Endometrium (tissue), 2 donors: ENCODE data around the gene LAMB3.

Experiments
- FAIRE-seq: peaks from 2 replicates; lab custom pipeline; 2012; peaks lifted over from hg19 to GRCh38; lab: Jason Lieb, UNC
- donor health status: control.
- donor health status: control.

LAMB3 gene

DNA sequence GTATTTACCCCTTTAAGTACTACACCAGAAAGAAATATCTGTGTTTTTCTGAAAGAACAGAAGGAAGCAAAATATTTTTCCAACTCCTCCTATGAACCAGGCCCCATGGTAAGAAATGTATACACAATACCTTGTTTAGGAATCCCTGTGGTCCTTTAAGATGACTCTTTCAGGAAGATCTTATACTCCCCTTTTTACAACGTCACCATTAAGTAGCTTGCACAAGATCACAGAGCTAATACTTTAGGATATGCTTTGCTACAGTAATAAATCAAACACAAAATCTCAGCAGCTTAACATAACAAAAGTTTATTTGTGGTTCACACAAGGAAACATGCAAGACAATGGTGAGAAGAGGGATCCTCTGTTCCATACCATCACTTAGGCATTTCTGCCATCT, 8.8 kb upstream of the LAMB3 start:
- FAIRE-seq = no peak

DNA sequence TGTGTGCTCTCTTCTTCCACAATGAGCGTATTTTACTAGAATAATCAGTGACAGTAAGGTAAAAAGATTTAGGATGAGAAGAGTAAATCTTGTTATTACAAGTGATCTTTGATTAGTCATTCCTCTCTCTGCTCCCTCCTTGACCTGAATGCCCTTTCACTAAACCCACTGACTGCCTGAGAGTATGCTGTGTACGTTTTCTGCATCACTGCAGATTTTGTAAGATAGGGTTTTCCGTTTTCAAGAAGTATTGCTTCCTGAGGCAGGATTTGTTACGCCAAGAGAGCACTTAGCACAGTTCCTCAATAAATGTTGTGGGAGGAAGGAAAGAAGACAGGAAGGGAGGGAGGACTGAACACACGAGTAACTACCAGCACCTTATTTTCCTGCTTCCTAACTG, 7.7 kb upstream of the LAMB3 start:
- no peak for FAIRE-seq

DNA sequence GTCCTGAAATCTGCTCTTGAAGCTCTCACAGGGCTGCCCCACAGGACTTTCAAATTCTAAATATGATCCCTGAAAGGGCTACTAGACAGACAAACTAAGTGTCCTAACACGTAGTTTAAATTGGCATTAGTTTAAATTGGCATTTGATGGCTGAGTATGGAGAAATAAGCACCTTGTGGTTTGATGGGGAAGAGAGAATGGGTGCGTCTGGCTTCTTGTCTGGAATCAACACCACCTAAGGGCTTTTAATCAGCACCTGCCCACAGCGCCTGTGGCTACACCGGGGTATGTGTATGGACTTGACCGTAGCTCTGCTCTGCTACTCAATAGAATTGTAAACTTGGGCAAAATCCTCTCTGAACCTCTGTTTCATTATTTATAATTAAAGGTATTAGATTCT, 5.7 kb upstream of the LAMB3 start:
- no peak for FAIRE-seq

DNA sequence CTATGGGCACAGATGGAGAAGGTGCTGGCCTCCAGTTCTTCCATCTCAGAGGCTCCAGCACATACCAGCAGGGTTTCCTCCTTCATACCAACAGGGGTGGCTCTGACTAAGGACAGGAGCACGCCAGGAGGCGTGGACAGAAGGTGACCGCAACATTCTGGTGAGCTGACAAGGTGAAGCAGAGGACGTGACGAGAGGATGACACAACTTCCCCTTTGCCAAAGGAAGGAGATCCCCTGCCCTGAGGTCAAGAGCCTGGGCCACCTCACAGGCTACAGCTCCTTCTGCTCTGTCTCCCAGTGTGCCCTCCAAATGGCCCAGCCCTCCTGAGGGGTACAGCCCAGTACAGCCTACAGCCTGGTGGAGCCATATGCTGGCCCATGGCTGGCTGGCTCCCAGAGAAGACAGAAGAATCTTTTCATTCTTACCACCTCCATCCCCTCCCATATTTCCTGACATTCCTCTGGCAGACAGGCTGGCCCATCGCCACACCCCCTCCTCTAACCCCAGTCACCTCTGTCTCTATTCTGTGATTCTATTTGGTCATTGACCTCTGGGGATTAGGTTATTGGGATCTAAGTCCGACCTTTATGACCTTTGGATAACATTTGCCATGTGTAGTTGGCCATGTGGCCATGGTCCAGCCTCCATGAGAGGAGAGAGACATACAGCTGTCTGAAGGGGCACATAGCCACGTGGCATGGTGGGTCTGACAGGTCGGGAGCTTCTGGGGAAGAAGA, 5.1 kb upstream of the LAMB3 start:
- no peak for FAIRE-seq

DNA sequence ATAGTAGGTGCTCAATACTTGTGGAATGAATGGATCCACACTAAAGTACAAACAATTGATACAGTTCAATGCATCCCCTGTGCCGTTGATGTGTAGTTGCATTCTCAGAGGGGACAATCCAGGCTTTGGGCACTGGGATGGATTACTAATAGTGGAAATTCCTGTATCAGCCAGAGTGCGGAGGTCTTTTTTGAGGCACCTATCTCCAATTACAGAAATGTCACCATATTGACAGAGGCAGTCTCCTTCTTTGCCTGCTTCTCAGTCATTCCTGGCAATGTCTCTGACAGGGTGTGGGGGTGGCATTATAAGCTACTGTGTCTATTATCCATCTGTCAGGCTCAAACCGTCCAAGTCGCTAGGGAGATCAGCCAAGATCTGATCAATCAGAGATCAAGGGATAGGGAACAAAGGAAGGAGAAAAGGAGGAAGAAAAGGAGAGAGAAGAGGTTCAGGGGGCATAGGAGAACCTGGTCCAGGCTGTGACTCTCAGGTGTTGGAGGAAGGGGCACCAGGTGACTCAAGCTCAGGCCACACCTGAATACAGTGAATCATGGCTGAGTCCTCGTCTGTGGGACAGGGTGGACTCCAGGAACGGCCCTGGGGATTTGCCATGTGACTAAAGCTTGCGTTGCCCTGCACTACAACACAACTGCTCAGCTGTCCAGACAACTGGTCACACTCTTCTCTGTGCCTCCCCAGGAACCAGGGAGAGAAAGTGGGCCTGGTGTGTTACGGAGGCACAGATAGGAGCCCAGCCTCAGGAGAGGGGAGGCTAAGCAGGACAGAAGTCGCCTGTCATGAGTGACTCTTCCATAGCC, 3.4 kb upstream of the LAMB3 start:
- FAIRE-seq = no peak

DNA sequence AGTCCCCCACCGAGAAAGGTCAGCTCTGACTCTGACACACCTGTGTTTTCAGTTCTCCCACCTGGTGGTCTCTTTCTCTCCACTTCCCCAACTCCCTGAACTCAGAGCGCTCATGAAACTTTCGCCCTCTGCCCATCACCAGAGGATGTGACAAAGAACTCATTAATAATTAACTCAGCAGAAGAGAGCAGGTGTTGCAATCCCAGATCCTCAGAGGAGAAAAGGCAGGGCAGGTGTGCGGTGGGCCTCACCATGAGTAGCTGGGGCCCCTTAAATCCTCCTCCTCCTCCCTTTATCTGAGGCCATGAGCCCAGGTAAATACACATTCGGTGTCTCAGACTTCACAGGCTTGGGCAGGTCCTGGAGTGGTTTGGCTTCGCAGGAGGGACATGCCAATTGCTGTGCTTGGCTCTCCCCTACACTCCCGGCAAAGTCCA, 1.7 kb upstream of the LAMB3 start:
- no peak for FAIRE-seq

DNA sequence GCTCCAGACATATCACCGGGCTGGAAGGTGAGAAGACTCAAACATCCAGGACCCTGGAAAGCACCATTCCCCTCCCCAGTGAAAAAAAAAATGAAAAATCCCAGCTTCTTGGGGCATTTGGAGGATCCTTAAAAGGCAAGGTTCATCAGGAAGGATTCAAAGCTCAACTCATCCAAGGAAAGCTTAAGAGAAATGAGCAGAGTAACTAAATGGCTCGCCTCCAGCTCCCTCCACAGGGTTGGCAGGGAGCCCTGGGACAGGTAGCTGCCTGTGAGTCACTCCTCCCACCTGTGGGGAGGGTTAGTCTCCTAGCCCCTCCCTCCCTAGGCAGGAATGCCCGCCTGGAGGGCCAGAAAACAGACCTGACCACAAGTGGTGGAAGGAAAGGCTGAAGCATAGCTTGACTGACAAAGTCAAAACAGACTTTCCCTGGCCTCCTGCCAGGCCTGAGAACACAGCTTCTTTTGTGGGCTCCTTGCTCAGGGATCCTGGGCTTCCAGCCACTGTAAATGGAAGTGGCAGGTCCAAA, 712 bp upstream of the LAMB3 start:
- no peak for FAIRE-seq

DNA sequence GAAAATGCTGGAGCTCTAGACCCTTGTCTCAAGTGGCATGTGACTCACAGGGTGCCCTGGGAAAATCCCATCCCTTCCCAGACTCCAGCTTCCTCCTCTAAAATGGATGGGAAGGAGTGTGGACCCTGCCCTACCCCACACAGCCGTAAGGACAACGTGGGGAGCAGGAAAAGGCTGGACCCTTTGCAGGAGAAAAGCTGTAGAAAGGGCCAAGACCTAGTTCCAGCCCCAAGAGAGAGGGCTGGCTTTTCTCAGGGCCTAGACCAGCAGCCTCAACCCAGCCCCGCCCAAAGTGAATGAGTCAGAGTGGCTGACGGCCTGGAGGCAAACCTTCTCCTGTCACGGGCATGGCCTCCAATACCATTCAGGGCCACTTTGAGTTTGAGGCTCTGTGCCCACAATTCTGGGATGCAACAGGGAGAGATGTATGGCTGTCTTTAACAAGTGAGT, 1.1 kb downstream of the LAMB3 start:
- no peak for FAIRE-seq

DNA sequence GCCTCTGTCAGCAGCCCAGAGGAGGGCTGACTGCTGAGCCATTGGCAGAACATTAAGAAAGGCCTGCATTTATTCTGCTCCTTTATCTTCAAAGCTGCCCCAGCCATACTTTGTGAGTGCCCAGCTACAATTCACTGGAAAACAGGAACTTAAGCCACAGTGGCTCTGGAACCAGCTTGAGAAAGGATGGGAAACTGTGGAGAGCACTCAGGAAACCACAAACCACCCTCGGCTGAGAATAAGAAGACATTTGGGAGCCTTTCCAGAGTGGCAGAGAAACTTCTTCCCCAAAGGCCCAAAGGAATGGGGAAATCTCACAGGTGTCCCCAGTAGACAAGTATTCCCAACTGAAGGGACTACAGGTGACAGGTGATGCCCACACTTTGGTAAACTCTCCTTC, 1.8 kb downstream of the LAMB3 start:
- no peak for FAIRE-seq

DNA sequence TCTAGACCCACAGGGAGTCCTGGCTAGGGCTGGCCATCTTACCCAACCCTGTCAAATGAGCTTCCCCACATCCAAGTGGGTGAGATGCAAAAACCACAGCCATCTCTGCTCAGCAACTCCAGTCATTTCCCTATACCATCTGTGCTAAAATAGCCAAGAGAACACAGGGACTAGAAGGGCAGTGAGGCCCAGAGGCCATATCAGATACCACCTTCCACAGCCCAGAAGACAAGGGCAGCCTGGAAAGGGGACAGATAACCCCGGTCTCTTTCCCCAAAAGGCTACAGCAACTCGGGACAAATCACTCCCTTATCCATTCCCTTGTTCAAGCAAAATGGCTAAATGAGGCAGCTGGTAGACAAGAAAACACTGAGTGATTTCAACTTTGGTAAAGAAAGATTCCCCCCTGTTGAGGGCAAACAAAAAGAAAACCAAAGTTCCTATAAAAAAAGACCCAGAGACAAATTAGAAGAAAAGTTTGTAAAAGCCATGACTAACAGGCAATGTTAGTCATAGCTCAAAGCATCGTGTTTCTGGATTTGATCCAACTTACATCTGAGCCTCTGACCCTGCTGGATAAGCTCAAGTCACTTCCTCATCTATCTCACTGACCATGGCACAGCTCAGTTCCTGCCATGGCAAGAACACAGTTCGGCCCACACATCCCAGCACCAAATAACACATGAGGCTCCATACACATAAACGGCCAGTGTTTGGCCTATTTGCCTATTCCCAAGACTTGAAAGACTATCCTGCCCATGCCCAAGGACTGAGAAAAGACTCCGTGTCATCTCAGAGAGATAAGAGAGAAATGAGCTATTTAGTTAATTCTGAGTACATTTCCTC, 3.1 kb downstream of the LAMB3 start:
- FAIRE-seq = no peak

DNA sequence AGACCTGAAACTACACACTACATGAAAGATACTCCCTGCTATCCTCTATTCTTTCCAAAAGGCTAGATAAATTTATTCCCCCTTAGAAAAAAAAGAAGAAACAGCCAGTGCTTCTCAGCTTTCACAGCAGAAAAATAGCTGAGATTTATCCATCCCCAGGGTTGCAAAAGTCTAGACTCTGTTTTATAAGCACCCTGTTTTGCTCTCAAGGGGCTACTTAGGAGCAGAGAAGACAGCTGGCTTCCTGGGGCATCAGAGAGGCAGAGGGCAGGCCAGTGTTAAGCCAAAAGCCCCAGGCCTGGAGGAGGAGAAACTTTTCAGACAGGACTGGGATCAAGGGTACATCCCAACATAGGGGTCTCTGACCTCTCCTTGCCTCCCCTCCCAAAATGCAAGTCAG, 3.9 kb downstream of the LAMB3 start:
- no peak for FAIRE-seq

DNA sequence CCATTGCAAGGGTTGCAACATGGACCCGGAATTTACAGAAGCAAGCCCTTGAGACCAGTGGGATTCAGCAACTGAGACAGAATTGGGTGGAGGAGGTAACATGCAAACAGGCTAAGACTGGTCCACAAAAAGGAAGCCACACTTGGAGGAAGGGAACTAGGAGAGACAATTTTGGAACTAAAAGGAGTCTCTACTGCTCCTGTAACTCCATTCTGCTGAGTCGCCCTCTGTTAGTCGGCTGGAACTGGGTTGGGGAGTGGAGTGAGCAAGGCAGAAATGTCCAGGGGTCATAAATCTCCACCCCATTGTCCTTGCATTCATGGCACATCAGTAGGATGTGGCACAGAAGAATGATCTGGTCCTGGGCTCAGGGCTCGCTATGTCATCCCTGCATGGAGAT, 5.1 kb downstream of the LAMB3 start:
- FAIRE-seq = no peak

DNA sequence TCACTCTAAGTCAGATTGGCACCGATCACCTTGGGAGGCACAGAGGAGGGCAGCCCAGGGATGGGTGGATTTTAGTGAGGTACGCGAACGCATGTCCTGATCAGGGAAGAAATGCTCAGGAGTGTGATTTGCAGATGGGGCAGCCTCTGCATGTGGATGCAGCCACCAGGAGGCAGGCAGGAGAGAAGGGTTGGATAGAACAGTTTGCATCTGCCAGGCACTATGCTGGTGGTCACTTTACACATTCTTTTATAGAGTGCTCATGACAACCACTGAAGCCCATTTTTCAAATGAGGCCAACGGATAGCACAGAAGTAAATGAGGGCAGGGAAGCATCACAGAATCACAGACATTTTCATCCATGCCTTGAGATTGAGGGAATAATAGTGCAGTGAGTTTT, 5.7 kb downstream of the LAMB3 start:
- no peak for FAIRE-seq

DNA sequence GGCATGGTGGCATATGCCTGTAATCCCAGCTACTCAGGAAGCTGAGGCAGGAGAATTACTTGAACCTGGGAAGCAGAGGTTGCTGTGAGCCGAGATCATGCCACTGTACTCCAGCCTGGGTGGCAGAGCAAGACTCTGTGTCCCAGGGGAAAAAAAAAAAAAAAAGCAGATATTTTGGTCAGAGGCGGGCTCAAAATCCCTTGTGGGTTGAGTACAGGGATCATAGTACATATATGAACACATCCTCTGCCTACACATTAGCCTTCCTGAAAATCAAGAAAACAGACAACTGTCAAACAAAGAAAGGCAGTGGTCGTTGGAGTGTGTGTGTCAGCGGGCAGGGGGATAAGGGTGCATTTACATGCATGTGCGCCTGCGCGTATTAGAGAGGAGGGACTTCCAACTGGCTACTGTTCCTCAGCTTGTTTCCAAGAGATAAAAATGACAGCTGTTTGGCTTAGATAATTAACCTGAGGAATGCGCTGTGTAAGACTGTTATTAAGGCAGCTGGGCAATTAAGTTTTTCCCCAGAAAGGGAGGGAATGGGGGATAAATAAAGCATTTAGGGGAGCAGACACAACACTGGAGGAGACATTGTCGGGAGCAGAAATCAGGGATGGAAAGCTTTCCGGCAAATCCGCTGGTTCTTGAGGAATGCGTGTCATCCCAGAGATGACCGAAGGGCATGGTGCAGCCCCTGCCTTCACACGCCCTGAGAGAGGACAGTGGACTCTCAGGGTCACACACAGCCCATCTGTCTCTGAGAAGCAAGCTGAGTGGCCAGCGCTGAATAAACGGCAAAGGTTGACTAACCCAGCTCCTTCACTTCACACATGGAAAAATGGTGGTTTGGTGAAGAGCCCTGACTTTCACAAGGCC, 6.4 kb downstream of the LAMB3 start:
- no peak for FAIRE-seq

DNA sequence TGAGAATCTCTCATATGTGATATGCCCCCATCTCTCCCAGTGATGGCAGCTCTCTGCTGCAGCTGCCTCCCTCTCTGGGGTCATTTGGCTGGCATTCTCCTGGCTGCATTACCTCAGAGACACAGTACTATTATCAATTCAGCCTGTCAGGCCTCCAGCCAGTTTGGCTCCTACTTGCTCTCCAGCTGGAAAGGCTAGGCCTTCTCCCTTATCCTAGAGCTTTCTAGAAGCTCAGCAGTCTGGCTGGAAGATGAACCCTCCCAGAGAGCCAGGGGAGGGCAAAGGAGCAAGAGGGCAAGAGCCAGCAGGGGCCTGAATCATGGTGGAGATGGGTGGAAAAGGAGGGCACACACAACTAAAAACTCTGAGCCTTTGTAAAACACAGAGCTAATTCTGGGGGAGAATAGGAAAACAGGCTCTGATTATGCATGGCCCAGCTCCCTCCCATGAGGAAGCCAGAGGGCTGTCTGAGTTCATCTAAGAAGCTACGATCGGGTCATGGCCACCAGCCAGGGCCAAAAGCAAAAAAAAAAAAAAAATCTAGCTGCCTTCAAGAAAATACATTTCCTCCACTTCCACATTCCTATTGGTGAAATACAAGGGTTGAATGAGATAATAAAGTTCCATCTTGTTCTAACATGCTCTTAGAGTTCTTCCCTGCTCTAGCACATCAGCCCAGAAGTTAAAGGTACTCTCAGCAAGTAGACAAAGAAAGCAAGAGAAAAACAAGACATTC, 8.8 kb downstream of the LAMB3 start:
- no peak for FAIRE-seq

DNA sequence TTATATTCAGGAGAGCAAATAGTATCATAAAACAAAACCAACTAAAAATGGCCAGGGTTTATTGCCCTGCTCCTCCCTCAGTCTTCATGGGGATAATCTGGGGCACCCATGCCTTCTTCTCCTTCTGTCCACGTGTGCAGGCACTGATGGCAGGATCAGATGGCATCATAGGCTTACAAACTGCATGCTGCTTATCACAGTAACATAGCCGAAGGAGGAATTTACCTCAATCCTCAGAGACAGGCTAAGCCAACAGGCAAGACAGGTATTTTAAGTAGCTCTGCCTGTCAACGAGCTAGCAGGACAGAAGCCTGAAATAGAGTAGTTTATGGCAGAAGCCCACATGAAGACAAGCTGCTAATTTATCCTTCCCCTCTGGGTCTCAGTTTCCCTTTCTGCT, 9.4 kb downstream of the LAMB3 start:
- no peak for FAIRE-seq

DNA sequence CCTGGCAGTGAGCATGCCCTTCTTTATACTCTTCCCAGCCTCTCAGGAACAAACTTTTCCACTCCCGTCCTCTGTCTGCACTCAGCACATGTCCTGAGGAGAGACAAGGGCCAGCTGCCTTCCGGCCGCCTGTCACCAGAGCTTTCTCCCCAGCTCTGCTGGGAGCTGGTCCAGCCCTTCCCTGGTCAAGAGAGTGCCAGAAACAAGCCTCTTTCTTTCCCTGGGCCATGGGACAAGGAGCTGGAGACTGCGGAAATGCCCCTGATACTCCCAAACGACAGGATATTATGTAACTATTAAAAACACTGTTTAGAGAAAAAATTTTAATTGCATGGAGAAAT, 10.4 kb downstream of the LAMB3 start:
- FAIRE-seq = no peak

DNA sequence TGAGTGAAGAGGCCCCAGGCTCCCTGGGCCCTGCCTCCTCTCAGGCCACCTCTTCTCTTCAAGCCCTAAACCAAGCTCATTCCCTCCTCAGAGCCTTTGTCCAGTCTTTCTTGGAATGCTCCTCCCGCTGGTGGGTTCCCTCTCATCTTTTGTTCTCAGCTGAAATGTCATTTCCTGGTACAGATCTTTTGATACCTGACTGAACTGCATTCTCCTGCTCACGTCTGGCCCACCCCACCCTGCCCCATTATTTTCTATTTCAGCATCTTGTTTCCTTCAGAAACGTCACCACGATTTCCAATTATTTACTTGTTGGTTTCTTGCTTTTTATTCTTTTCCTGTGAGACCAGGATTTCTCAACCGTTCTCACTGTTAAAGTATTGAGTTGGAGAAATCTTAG, 16.4 kb downstream of the LAMB3 start:
- no peak for FAIRE-seq

DNA sequence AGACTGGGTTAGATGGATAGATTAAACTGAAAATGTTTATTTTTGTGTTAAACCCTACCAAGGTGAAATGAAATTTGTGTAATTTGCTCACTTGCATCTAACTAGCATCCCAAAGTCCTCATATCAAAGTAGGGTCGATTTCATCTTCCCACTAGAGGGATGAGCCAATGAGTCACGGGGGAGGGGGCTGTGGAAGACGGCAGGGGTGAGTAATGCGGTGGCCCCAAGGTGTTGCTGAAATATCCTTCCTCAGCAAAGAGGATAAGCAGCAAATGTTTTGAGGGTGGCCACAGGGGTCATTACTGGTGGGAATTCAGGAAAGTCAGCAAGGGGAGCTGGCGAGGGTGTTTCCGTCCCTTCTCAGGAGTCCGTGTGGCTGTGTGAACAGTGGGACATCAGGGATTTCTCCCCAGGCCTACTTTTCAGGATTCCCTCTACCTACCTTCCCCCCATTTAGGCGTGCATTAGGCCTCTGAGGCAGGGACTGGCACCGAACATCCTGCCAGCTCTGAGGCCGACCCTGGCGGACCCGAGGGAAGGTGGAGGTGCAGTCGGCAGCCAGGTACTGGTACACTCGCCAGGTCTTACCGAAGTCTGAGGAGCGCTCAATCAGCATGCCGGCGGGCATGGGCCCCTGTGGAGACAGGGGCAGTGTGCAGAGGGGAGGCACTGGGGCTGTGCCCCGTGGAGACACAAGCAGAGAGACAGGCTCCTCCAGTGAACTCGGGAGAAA, 18.1 kb downstream of the LAMB3 start:
- FAIRE-seq = no peak

DNA sequence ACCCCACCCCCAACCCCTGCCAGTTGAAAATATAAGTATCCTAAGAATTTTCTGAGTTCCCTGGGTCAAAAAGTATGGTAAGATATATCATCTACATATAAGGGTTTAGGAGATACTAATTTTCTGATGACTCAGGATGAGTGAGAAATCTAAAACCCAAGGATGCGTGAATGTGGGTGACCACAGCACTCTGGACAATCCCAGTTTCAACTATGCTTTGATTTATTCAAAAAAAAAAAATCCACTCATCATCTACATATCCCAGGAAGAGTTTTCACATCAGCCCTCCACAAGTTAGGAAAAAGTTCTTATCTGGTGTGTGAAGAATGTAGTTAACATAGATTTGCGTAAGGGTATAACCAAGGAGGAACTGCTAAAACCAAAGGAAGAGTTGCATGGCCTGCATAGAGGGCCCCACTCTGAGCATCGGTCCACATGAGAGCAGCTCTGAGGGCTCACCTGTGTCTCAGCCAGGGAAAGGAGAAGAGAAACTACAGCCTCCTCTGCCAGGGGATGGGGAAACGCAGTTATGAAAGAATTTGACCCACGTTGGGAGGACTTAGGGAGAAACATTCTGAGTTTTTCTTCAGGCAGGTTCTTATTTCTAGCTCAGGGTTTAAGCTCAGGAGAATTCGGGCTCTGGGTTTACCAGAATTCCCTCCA, 18.8 kb downstream of the LAMB3 start:
- FAIRE-seq = no peak
